DMS153 (cell line): ENCODE data around the gene RDH5.
"Not testable (repeated sequence)": the region's sequence is repeated elsewhere in the genome, so short reads cannot be mapped to it uniquely, and the experiment has no call there.

Experiments
- DNase-seq: peaks from one replicate; lab custom pipeline; 2025; lab: John Stamatoyannopoulos, UW

Gene RDH5

GRCh38 chr12:55746174-55746912 lies 26.1 kb downstream of the RDH5 start:
- no peak for DNase-seq

GRCh38 chr12:55746913-55747231 lies 26.7 kb downstream of the RDH5 start:
- no peak for DNase-seq

GRCh38 chr12:55748230-55748993 lies 28.2 kb downstream of the RDH5 start:
- DNase-seq, result no peak

GRCh38 chr12:55755246-55755645 lies 35.1 kb downstream of the RDH5 start:
- no peak for DNase-seq

- DNase-seq, result no peak
Measured at GRCh38 chr12:55757701-55758100, 37.5 kb downstream of the RDH5 start.

- not testable (repeated sequence) for DNase-seq
Measured at GRCh38 chr12:55758575-55758974, 38.4 kb downstream of the RDH5 start.

GRCh38 chr12:55760663-55761062 lies 40.5 kb downstream of the RDH5 start:
- DNase-seq, result no peak

- DNase-seq, result no peak
Measured at GRCh38 chr12:55762646-55763045, 42.5 kb downstream of the RDH5 start.

- DNase-seq, result no peak
Measured at GRCh38 chr12:55765736-55766290, 45.6 kb downstream of the RDH5 start.

GRCh38 chr12:55767156-55767555 lies 47.0 kb downstream of the RDH5 start:
- DNase-seq, result no peak

GRCh38 chr12:55771736-55772135 lies 51.5 kb downstream of the RDH5 start:
- no peak for DNase-seq
